Suprapubic skin (tissue), 4 donors: ENCODE results near the gene CCT7. TPM values are rescaled to one million over a fixed set of nuclear protein-coding genes. Genes with fewer than 3 reads are reported as not detected.
A peak's percentile ranks its signal among the peaks of the same experiment; 100 is the strongest.
"Not testable (repeated sequence)": the region's sequence is repeated elsewhere in the genome, so short reads cannot be mapped to it uniquely, and the experiment has no call there.

Experiments used
- DNase-seq, 2 donors: peaks; one replicate each; pipeline ENCODE4 v3.0.0-alpha.2; 2019; ENCODE audit warnings: low spot score in 2 of 2
- H3K27ac ChIP-seq: fragments of 200-600 bp; sonication (generic); one replicate; pipeline ENCODE4 v1.5.1; 2019
- H3K27me3 ChIP-seq: fragments of 200-600 bp; sonication (generic); one replicate; pipeline ENCODE4 v1.5.1; 2019
- H3K36me3 ChIP-seq: fragments of 200-600 bp; sonication (generic); one replicate; pipeline ENCODE4 v1.5.1; 2019
- H3K4me1 ChIP-seq: fragments of 200-600 bp; sonication (generic); one replicate; pipeline ENCODE4 v1.5.1; 2019
- H3K4me3 ChIP-seq: fragments of 200-600 bp; sonication (generic); one replicate; pipeline ENCODE4 v1.5.1; 2019; ENCODE audit warnings: mild to moderate bottlenecking
- H3K9me3 ChIP-seq: fragments of 200-600 bp; sonication (generic); one replicate; pipeline ENCODE4 v1.5.1; 2019
- EP300 ChIP-seq: sonication (generic); formaldehyde crosslinking; IDR thresholded peaks from one replicate; pipeline ENCODE4 v1.6.1; 2017; ENCODE audit warnings: antibody characterized with exemption
- POLR2A ChIP-seq, 2 donors: fragments of 450-650 bp; IDR thresholded peaks; one replicate each; pipeline ENCODE4 v1.6.1; 2017; ENCODE audit warnings: antibody characterized with exemption in 2 of 2, mild to moderate bottlenecking in 2 of 2, moderate library complexity in 2 of 2
- POLR2AphosphoS5 ChIP-seq, 3 donors: sonication (generic); formaldehyde crosslinking; IDR thresholded peaks; one replicate each; pipeline ENCODE4 v1.6.1; 2017; ENCODE audit warnings: antibody characterized with exemption in 3 of 3
- WGBS: methylation state at CpG from one replicate; pipeline ENCODE4 v1.1.5; 2018; 5-methylcytosine and 5-hydroxymethylcytosine counted together
- total RNA-seq, 4 donors: library from RNA; depleted of rRNA; stranded (reverse); fragments of >200 nt; gene quantifications; one replicate each; pipeline ENCODE4 v1.1.0, GENCODE V29; 2016
- TF ChIP-seq, protein P1 (sequence below), 2 donors: fragments of 200-600 bp in 1 of 2; fragments of 450-650 bp in 1 of 2; sonication (generic) in 1 of 2; IDR thresholded peaks; one replicate each; pipeline ENCODE4 v1.5.1; 2016 to 2019; ENCODE audit warnings: antibody characterized with exemption in 2 of 2, mild to moderate bottlenecking in 1 of 2, moderate library complexity in 1 of 2

The CCT7 gene
- total RNA-seq, 4 donors from 2014 or later, result 99.7 to 175 (median 158) TPM

DNA sequence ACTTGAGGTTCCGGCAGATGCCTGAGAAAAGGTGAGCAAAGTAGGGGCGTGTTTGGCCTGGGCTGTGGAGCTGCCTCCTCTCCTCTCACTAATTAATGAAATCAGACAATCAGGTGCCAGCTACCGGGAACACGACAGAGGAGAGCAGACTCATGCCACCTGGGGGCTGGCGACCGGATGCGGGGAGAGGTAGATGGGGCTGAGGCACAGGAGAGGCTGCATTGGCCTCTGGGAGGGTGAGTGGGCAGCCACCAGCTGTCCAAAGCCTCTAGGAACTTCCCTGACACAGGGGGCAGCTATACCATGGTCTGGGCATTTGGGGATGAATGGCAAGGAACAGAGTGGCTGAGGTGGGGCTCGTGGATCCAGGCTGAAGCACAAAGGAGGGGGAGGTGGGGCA is 25.2 kb downstream of the CCT7 start:
- Histone ChIP-seq H3K4me1 (no peaks in the 10 kb centered on the region), H3K27ac (no peak overlapping the region), H3K4me3 (no peak overlapping the region), H3K9me3 (no peaks in the 10 kb centered on the region), H3K36me3 (peaks cover 5% of the 10 kb centered on the region), H3K27me3 (no peaks in the 10 kb centered on the region)
- no peak for DNase-seq
- WGBS, result 93% methylated on average over 7 of the region's 8 CpGs
- TF ChIP-seq POLR2A (IDR thresholded peaks at IDR 0.05), result no peak
- TF ChIP-seq POLR2AphosphoS5 (IDR thresholded peaks at IDR 0.05), result no peak
- no peak for TF ChIP-seq EP300
- TF ChIP-seq, protein P1, sequence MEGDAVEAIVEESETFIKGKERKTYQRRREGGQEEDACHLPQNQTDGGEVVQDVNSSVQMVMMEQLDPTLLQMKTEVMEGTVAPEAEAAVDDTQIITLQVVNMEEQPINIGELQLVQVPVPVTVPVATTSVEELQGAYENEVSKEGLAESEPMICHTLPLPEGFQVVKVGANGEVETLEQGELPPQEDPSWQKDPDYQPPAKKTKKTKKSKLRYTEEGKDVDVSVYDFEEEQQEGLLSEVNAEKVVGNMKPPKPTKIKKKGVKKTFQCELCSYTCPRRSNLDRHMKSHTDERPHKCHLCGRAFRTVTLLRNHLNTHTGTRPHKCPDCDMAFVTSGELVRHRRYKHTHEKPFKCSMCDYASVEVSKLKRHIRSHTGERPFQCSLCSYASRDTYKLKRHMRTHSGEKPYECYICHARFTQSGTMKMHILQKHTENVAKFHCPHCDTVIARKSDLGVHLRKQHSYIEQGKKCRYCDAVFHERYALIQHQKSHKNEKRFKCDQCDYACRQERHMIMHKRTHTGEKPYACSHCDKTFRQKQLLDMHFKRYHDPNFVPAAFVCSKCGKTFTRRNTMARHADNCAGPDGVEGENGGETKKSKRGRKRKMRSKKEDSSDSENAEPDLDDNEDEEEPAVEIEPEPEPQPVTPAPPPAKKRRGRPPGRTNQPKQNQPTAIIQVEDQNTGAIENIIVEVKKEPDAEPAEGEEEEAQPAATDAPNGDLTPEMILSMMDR (IDR thresholded peaks at IDR 0.05), result no peak

DNA sequence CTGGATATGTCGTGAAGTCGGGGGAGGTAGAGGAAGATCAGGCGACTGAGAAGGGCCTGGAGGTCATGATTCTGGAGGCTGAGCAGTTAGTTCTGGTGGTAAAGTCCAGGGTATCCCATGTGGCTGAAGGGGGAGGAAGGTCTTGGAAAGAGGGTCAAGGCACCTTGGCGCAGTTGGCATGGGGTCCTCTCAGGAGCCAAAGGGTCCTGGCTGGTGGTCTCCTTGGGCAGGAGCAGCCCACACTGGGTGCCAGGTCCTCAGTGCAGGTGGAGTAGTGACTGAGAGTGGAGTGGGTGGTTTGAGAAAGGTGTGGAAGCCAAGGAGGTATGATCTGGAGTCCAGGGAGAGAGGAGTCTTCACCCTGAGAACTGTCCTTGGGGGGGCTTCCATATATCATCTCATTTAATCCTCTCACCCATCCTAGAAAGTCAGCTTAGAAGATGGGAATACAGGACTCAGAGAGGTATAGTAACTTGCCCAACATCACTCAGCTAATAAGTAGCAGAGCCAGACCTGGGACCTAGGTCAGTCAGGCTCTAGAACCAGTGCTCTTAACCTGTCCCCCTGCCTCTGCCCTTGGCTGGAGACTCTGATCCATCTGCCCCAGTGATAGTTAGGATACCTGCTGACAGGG is 25.7 kb downstream of the CCT7 start:
- H3K4me1 ChIP-seq, result no peaks in the 10 kb centered on the region
- H3K9me3 ChIP-seq, result no peaks in the 10 kb centered on the region
- no peak for DNase-seq
- 72% methylated on average over 4 of the region's 4 CpGs for WGBS
- H3K4me3 ChIP-seq, result no peak overlapping the region
- TF ChIP-seq EP300 (no peak), POLR2A (IDR thresholded peaks at IDR 0.05) (no peak), POLR2AphosphoS5 (IDR thresholded peaks at IDR 0.05) (no peak)
- TF ChIP-seq, protein P1 (IDR thresholded peaks at IDR 0.05), result no peak
- no peak overlapping the region for H3K27ac ChIP-seq
- peaks cover 3% of the 10 kb centered on the region for H3K36me3 ChIP-seq
- H3K27me3 ChIP-seq, result no peaks in the 10 kb centered on the region

DNA sequence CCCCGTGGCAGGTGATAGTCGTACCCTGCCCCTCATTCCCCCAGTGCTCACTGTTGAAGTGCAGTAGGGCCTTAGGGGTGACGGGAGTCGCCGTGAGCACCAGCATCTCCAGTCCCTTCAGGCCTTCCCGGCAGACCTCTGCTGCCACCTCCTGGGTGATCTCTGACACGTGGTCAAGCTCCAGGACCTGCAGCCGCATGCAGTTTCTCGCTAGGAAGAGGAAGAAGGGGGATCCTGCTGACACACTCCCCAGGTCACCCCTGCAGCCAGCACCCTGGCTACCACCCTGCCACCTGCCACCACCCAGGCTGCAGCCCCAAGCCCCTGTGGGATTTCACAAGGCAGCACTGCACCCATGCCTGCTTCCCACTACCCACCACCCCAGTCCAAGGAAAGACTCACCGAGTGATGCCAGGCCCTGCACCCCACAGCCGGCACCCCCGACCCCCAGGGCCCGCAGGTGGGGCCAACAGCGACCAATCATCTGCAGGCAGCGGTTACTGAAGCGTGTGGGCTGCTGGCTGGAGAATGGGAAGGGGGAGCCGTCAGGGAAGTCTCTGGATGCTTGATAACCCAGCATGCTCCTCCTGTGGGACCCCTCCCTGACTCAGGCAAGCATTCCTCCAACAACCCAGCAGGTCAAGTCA is 26.4 kb downstream of the CCT7 start:
- Histone ChIP-seq H3K27me3 (no peaks in the 10 kb centered on the region), H3K27ac (no peak overlapping the region), H3K4me3 (no peak overlapping the region), H3K9me3 (no peaks in the 10 kb centered on the region), H3K4me1 (no peaks in the 10 kb centered on the region), H3K36me3 (peaks cover 3% of the 10 kb centered on the region)
- WGBS, result 52% methylated on average over 6 of the region's 17 CpGs
- no peak for DNase-seq
- TF ChIP-seq EP300 (no peak), POLR2AphosphoS5 (IDR thresholded peaks at IDR 0.05) (no peak), POLR2A (IDR thresholded peaks at IDR 0.05) (no peak)
- TF ChIP-seq, protein P1 (IDR thresholded peaks at IDR 0.05), result peak in 1 of 2 donors; percentile 27

DNA sequence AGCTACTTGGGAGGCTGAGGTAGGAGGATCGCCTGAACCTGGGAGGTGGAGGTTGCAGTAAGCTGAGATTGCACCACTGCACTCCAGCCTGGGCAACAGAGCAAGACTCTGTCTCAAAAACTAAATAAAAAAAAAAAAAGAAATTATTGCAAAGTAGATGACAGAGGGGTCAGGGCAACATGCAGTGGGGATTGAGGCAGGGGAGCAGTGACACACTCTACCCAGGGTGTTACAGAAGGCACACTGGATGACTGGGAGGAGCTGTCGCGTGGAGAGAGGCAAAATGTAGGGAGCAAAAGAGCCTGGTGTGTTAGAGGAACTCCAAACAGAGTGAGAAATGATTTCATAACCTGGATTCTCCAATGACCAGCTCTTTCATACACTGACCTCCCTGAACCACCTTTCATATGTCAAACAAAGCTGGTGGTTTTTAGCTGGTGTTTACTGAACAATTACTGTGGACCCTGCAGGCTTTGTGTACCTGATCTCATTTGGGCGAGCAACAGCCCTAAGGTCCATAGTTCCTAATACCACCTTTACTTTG is 28.1 kb downstream of the CCT7 start:
- DNase-seq, result no peak
- TF ChIP-seq, protein P1 (IDR thresholded peaks at IDR 0.05), result no peak
- TF ChIP-seq POLR2AphosphoS5 (IDR thresholded peaks at IDR 0.05) (no peak), POLR2A (IDR thresholded peaks at IDR 0.05) (no peak), EP300 (no peak)
- no peak overlapping the region for H3K4me3 ChIP-seq
- no peaks in the 10 kb centered on the region for H3K9me3 ChIP-seq
- H3K27me3 ChIP-seq, result peaks cover 11% of the 10 kb centered on the region
- H3K4me1 ChIP-seq, result no peaks in the 10 kb centered on the region
- no peak overlapping the region for H3K27ac ChIP-seq
- 90% methylated on average over 4 of the region's 4 CpGs for WGBS
- H3K36me3 ChIP-seq, result peaks cover 3% of the 10 kb centered on the region

DNA sequence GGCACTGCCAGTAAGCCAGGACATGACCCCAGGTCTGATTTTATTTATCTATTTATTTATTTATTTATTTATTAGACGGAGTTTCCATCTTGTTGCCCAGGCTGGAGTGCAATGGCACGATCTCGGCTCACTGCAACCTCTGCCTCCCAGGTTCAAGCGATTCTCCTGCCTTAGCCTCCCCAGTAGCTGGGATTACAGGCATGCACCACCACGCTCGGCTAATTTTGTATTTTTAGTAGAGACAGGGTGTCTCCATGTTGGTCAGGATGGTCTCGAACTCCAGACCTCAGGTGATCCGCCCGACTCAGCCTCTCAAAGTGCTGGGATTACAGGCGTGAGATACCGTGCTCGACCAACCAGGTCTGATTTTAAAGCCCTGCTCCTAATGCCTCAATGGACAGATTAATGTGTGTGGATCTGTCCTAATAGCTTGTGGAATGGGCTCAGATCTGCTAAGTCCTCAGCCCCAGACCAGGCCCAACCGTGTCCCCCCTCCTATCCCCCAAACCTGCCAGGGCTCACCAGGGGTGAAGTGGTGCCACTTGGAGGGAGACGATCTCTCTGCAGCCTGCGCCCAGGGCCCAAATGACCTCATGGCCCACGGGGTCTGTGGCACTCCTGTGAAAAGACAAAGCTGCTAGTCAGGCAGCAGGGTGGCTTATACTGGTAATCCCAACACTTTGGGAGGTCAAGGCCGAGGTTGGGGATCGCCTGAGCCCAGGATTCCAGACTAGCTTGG is 28.8 kb downstream of the CCT7 start:
- DNase-seq, H3K4me3 ChIP-seq, H3K9me3 ChIP-seq, H3K27ac ChIP-seq, H3K36me3 ChIP-seq, H3K4me1 ChIP-seq: not testable (repeated sequence)
- 93% methylated on average over 14 of the region's 18 CpGs for WGBS
- peaks cover 11% of the 10 kb centered on the region for H3K27me3 ChIP-seq
